ENCODE measurements around the gene ZNF205. TPM values are rescaled to one million over a fixed set of nuclear protein-coding genes. Genes with fewer than 3 reads are reported as not detected.

ZNF205 gene
- polyA plus RNA-seq, 1 of the 3 experiments (the other 2 are of a cell fraction), result 9.7 TPM

- no peaks in the 10 kb centered on the region for H3K79me2 ChIP-seq (ENCODE audit: insufficient read depth)
Observed at GRCh38 chr16:3089717-3090592, 22.4 kb upstream of the ZNF205 start.

GRCh38 chr16:3091551-3091950 lies 20.8 kb upstream of the ZNF205 start:
- no peaks in the 10 kb centered on the region for H3K36me3 ChIP-seq (replicated peaks in 1 of 2; ENCODE audit: control insufficient read depth in 1 of 2, insufficient read depth in 2 of 2, low read length in 1 of 2)
- H3K27me3 ChIP-seq (ENCODE audit: insufficient read depth), result peaks cover 52% of the 10 kb centered on the region
- H4K20me1 ChIP-seq (ENCODE audit: insufficient read depth), result no peaks in the 10 kb centered on the region
- ChIA-PET POLR2A (no interaction called here), CTCF (interaction anchor here (2.1 to 3.9 kb wide), 4 partner anchors 9 to 60 kb away, joined by 7 to 25 read pairs (median 12); no protein-coding TSS in a partner anchor)
- no peaks in the 10 kb centered on the region for H3K79me2 ChIP-seq (ENCODE audit: insufficient read depth)
- no peak overlapping the region for H3K9ac ChIP-seq
- TF ChIP-seq RFX5 (IDR thresholded peaks at IDR 0.05; ENCODE audit: low read length), result no peak
- no peak for TF ChIP-seq ZBTB33 (IDR thresholded peaks at IDR 0.05; ENCODE audit: borderline replicate concordance, low read depth)
- TF ChIP-seq ELF1 (IDR thresholded peaks at IDR 0.05), result no peak
- H3K27ac ChIP-seq (ENCODE audit: low read depth in 2 of 2, low read length in 1 of 2), result no peak overlapping the region
- no peaks in the 10 kb centered on the region for H3F3A ChIP-seq (replicated peaks; ENCODE audit: insufficient read depth)
- DNase-seq, result no peak
- H3K4me2 ChIP-seq, result no peak overlapping the region
- no peaks in the 10 kb centered on the region for H3K9me2 ChIP-seq
- no peaks in the 10 kb centered on the region for H3K9me3 ChIP-seq
- no peak overlapping the region for H2AFZ ChIP-seq (ENCODE audit: low read depth)
- WGBS (ENCODE audit: low lambda C conversion rate), result 70% methylated on average over 8 of the region's 8 CpGs
- H3K4me1 ChIP-seq (ENCODE audit: control insufficient read depth in 1 of 2, insufficient read depth in 2 of 2, low read depth in 1 of 2, low read length in 1 of 2), result no peaks in the 10 kb centered on the region; a peak in 1 of 4 replicates
- H3K4me3 ChIP-seq (ENCODE audit: low read depth in 2 of 2, low read length in 1 of 2), result no peak overlapping the region

More at GRCh38 chr16:3089717-3090592, 22.4 kb upstream of the ZNF205 start:
- H3K4me1 ChIP-seq (ENCODE audit: control insufficient read depth in 1 of 2, insufficient read depth in 2 of 2, low read depth in 1 of 2, low read length in 1 of 2), result no peaks in the 10 kb centered on the region; a peak in 1 of 4 replicates
- H2AFZ ChIP-seq (ENCODE audit: low read depth), result no peak overlapping the region
- H3K27ac ChIP-seq (ENCODE audit: low read depth in 2 of 2, low read length in 1 of 2), result no peak overlapping the region
- H3K9ac ChIP-seq, result no peak overlapping the region
- no peaks in the 10 kb centered on the region for H3K9me2 ChIP-seq
- H3K27me3 ChIP-seq (ENCODE audit: insufficient read depth), result peaks cover 62% of the 10 kb centered on the region
- H4K20me1 ChIP-seq (ENCODE audit: insufficient read depth), result no peaks in the 10 kb centered on the region
- no peaks in the 10 kb centered on the region for H3K9me3 ChIP-seq
- H3K4me2 ChIP-seq, result no peak overlapping the region
- DNase-seq, result peak; percentile 72
- TF ChIP-seq NRF1 (IDR thresholded peaks at IDR 0.05; ENCODE audit: low read depth, low read length) (peak; percentile 49), RCOR1 (IDR thresholded peaks at IDR 0.05; ENCODE audit: low read length) (no peak), POLR2AphosphoS5 (IDR thresholded peaks at IDR 0.05; ENCODE audit: low read depth, low read length) (no peak), USF1 (IDR thresholded peaks at IDR 0.05; ENCODE audit: borderline replicate concordance, low read depth) (no peak), NFIC (IDR thresholded peaks at IDR 0.05; ENCODE audit: borderline replicate concordance) (no peak), RAD21 (IDR thresholded peaks at IDR 0.05; ENCODE audit: low read length) (no peak), SIN3A (IDR thresholded peaks at IDR 0.05; ENCODE audit: borderline replicate concordance, low read depth, low read length) (no peak), YY1 (IDR thresholded peaks at IDR 0.05; ENCODE audit: low read depth) (no peak)
- H3F3A ChIP-seq (replicated peaks; ENCODE audit: insufficient read depth), result no peaks in the 10 kb centered on the region
- CTCF ChIA-PET, result interaction anchor here (0.7 to 3.9 kb wide), 9 partner anchors 9 to 163 kb away, joined by 3 to 25 read pairs (median 4); partner anchors contain the start of gene IL32
- H3K36me3 ChIP-seq (replicated peaks in 1 of 2; ENCODE audit: control insufficient read depth in 1 of 2, insufficient read depth in 2 of 2, low read length in 1 of 2), result no peaks in the 10 kb centered on the region
- WGBS (ENCODE audit: low lambda C conversion rate), result 53% methylated on average over 33 of the region's 81 CpGs
- POLR2A ChIA-PET, result no interaction called here
- peak overlapping the region in 1 of 2 experiments; percentile 7; a peak in 1 of 4 replicates for H3K4me3 ChIP-seq (ENCODE audit: low read depth in 2 of 2, low read length in 1 of 2)

Data from SK-N-SH (cell line).